ENCODE results near the gene PTPRD.

DNA sequence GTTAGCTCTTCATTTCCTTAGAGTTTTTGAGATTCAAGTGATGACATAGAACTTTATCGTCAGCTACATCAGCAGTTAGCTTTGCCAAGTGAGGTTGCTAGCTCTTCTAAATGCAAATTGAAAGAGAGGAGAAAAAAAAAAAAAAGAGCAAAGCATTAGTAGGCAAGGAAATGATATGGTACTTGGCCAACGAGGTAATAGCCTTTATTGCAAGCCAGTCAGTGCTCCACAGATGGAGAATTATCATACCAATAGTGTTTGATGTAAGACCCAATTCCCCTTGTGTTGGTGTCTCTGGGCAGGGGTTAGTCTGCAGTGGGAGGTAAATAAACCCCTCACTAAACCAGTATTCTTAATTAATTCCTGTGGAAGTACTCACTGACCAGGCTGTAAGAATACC is 992.1 kb downstream of the PTPRD start:
- TF ChIP-seq CTCF (conservative IDR thresholded peaks at IDR 0.05; ENCODE audit: low read length): no peak
- TF ChIP-seq EZH2phosphoT487 (IDR thresholded peaks at IDR 0.05; ENCODE audit: borderline replicate concordance): no peak

Data from Loucy (cell line).